Measurements from ENCODE around the gene PRR19.

Gene PRR19

GRCh38 chr19:42325308-42325895 lies 23.5 kb downstream of the PRR19 start, which contains the start of gene MEGF8:
TSS of gene MEGF8 (plus strand) at chr19:42325635. CDS start at chr19:42326244, 609 bp downstream.
- H3K27ac ChIP-seq (ENCODE audit: poor library complexity, severe bottlenecking): peak within 1 kb of the TSS; percentile 33
- peak within 1 kb of the TSS; percentile 69 for H3K4me3 ChIP-seq (ENCODE audit: severe bottlenecking)
- DNase-seq (ENCODE audit: low spot score) (peak; percentile 94), ATAC-seq (ENCODE audit: low read depth) (peak; percentile 96)
- peaks cover 3% of the 10 kb centered on the region for H3K4me1 ChIP-seq (ENCODE audit: insufficient read depth, poor library complexity, severe bottlenecking)
- H3K36me3 ChIP-seq (ENCODE audit: low read depth): no peaks in the 10 kb centered on the region
- TF ChIP-seq CTCF (IDR thresholded peaks at IDR 0.05; ENCODE audit: poor library complexity, severe bottlenecking): peak; percentile 91
- H3K27me3 ChIP-seq (ENCODE audit: insufficient read depth, poor library complexity, severe bottlenecking): no peaks in the 10 kb centered on the region
- no peaks in the 10 kb centered on the region for H3K9me3 ChIP-seq (ENCODE audit: severe bottlenecking)

GRCh38 chr19:42325896-42326771 lies 24.2 kb downstream of the PRR19 start:
- ATAC-seq (ENCODE audit: low read depth) (peak; percentile 21), DNase-seq (ENCODE audit: low spot score) (no peak)
- peak overlapping the region; percentile 69 for H3K4me3 ChIP-seq (ENCODE audit: severe bottlenecking)

GRCh38 chr19:42326969-42327368 lies 25.0 kb downstream of the PRR19 start:
- no peak for ATAC-seq (ENCODE audit: low read depth)
- no peaks in the 10 kb centered on the region for H3K36me3 ChIP-seq (ENCODE audit: low read depth)
- no peak overlapping the region for H3K27ac ChIP-seq (ENCODE audit: poor library complexity, severe bottlenecking)
- H3K4me3 ChIP-seq (ENCODE audit: severe bottlenecking): no peak overlapping the region
- H3K27me3 ChIP-seq (ENCODE audit: insufficient read depth, poor library complexity, severe bottlenecking): no peaks in the 10 kb centered on the region
- H3K9me3 ChIP-seq (ENCODE audit: severe bottlenecking): no peaks in the 10 kb centered on the region
- DNase-seq (ENCODE audit: low spot score): no peak
- H3K4me1 ChIP-seq (ENCODE audit: insufficient read depth, poor library complexity, severe bottlenecking): peaks cover 3% of the 10 kb centered on the region
- no peak for TF ChIP-seq CTCF (IDR thresholded peaks at IDR 0.05; ENCODE audit: poor library complexity, severe bottlenecking)

More at GRCh38 chr19:42325896-42326771, 24.2 kb downstream of the PRR19 start:
- H3K4me1 ChIP-seq (ENCODE audit: insufficient read depth, poor library complexity, severe bottlenecking): peaks cover 3% of the 10 kb centered on the region
- peak overlapping the region; percentile 33 for H3K27ac ChIP-seq (ENCODE audit: poor library complexity, severe bottlenecking)
- no peak for TF ChIP-seq CTCF (IDR thresholded peaks at IDR 0.05; ENCODE audit: poor library complexity, severe bottlenecking)
- no peaks in the 10 kb centered on the region for H3K9me3 ChIP-seq (ENCODE audit: severe bottlenecking)
- no peaks in the 10 kb centered on the region for H3K27me3 ChIP-seq (ENCODE audit: insufficient read depth, poor library complexity, severe bottlenecking)
- H3K36me3 ChIP-seq (ENCODE audit: low read depth): no peaks in the 10 kb centered on the region

- DNase-seq (ENCODE audit: low spot score) (no peak), ATAC-seq (ENCODE audit: low read depth) (no peak)
- H3K27me3 ChIP-seq (ENCODE audit: insufficient read depth, poor library complexity, severe bottlenecking): no peaks in the 10 kb centered on the region
- no peak overlapping the region for H3K27ac ChIP-seq (ENCODE audit: poor library complexity, severe bottlenecking)
- TF ChIP-seq CTCF (IDR thresholded peaks at IDR 0.05; ENCODE audit: poor library complexity, severe bottlenecking): no peak
- no peaks in the 10 kb centered on the region for H3K36me3 ChIP-seq (ENCODE audit: low read depth)
- H3K4me3 ChIP-seq (ENCODE audit: severe bottlenecking): no peak overlapping the region
- peaks cover 3% of the 10 kb centered on the region for H3K4me1 ChIP-seq (ENCODE audit: insufficient read depth, poor library complexity, severe bottlenecking)
- H3K9me3 ChIP-seq (ENCODE audit: severe bottlenecking): no peaks in the 10 kb centered on the region
Observed at GRCh38 chr19:42327381-42327780, 25.4 kb downstream of the PRR19 start.

All from RWPE2 (cell line).